HepG2 (cell line): Measurements from ENCODE around the gene PGAP3. TPM values are rescaled to one million over a fixed set of nuclear protein-coding genes. Genes with fewer than 3 reads are reported as not detected.

ENCODE experiments used
- CCDC6 ChIP-seq: sonication (generic); formaldehyde crosslinking; IDR thresholded peaks from 2 replicates; pipeline ENCODE4 v1.8.1; 2022; ENCODE audit warnings: mild to moderate bottlenecking, missing genetic modification reagents, moderate library complexity
- HNF1A ChIP-seq, 2 experiments: sonication (generic) in 1 of 2; formaldehyde crosslinking in 1 of 2; IDR thresholded peaks; 2 replicates each; pipeline versions ENCODE4 v1.4.0 to v1.6.1; 2016 to 2020; ENCODE audit warnings: borderline replicate concordance in 1 of 2, low read depth in 1 of 2, mild to moderate bottlenecking in 1 of 2, missing genetic modification reagents in 1 of 2
- IKZF4 ChIP-seq: sonication (generic); formaldehyde crosslinking; IDR thresholded peaks from 2 replicates; pipeline ENCODE4 v1.5.1; 2020; ENCODE audit warnings: borderline replicate concordance, mild to moderate bottlenecking, low read depth, missing genetic modification reagents; ENCODE audit errors: not compliant biosample characterization
- NR2F1 ChIP-seq, 2 experiments: fragments of 450-650 bp in 1 of 2; formaldehyde crosslinking in 1 of 2; IDR thresholded peaks; 2 replicates each; pipeline versions ENCODE4 v1.5.0 to v1.6.1; 2016 to 2020; ENCODE audit warnings: mild to moderate bottlenecking in 1 of 2, missing compliant biosample characterization in 1 of 2, missing genetic modification reagents in 1 of 2, moderate library complexity in 1 of 2
- PAXIP1 ChIP-seq: sonication (generic); formaldehyde crosslinking; conservative IDR thresholded peaks from 2 replicates; pipeline ENCODE4 v1.4.0; 2020; ENCODE audit warnings: mild to moderate bottlenecking, missing genetic modification reagents, moderate library complexity
- ZFP36L1 ChIP-seq: sonication (generic); formaldehyde crosslinking; IDR thresholded peaks from 2 replicates; pipeline ENCODE4 v1.8.0; 2022; ENCODE audit warnings: mild to moderate bottlenecking, missing genetic modification reagents, moderate library complexity
- ZNF782 ChIP-seq: sonication (generic); formaldehyde crosslinking; IDR thresholded peaks from 2 replicates; pipeline ENCODE4 v1.4.0; 2020; ENCODE audit warnings: missing genetic modification reagents, mild to moderate bottlenecking, borderline replicate concordance
- ZSCAN20 ChIP-seq: sonication (generic); formaldehyde crosslinking; IDR thresholded peaks from 2 replicates; pipeline ENCODE4 v1.4.0; 2020; ENCODE audit warnings: missing genetic modification reagents, mild to moderate bottlenecking, borderline replicate concordance
- polyA plus RNA-seq, 8 experiments: library from polyadenylated mRNA; depleted of rRNA in 3 of 8; stranded (reverse) in 7 of 8; unstranded in 1 of 8; fragments of >200 nt; fragmentation: Illumina TruSeq in 4 of 8; extraction: Trizol in 4 of 8; gene quantifications; 2 replicates each; pipeline versions ENCODE4 v1.2.1 to v1.2.3, GENCODE V29; 2011 to 2016; ENCODE audit warnings: low read depth in 4 of 8, missing spikeins in 1 of 8, mixed read lengths in 1 of 8; ENCODE audit not compliant: insufficient read depth in 1 of 8
- total RNA-seq, 5 experiments: library from RNA; depleted of rRNA; stranded (reverse); fragments of >200 nt; fragmentation: Illumina TruSeq; extraction: Trizol; gene quantifications; 2 replicates each; pipeline ENCODE4 v1.2.3, GENCODE V29; 2016; ENCODE audit warnings: low read depth in 1 of 5
- TF ChIP-seq, protein P1 (sequence below): sonication (generic); formaldehyde crosslinking; IDR thresholded peaks from 2 replicates; pipeline ENCODE4 v1.8.0; 2022; ENCODE audit warnings: missing genetic modification reagents, low read depth, mild to moderate bottlenecking, borderline replicate concordance
- TF ChIP-seq, protein P2 (sequence below): sonication (generic); formaldehyde crosslinking; IDR thresholded peaks from 2 replicates; pipeline ENCODE4 v1.5.0; 2020; ENCODE audit warnings: mild to moderate bottlenecking, missing genetic modification reagents
- TF ChIP-seq, protein P3 (sequence below): sonication (generic); formaldehyde crosslinking; IDR thresholded peaks from 2 replicates; pipeline ENCODE4 v1.4.0; 2020; ENCODE audit warnings: missing genetic modification reagents

Gene PGAP3
- total and polyA plus RNA-seq, 2 of the 13 experiments (the other 11 are each of a cell fraction or from before 2014, with no cell fraction given): 11.9 to 14.6 TPM

GRCh38 chr17:39730095-39730921, 42.5 kb upstream of the PGAP3 start, which contains the start of gene MIEN1 (continued):
- TF ChIP-seq PAXIP1 (CRISPR knock-in tag) (peak; percentile 73), CCDC6 (peak; percentile 60; the same call in 1 of the 2 replicates), ZNF782 (CRISPR knock-in tag) (no peak; the same call in 1 of the 2 replicates), NR2F1 (CRISPR knock-in tag; IDR thresholded peaks at IDR 0.05) (peak; percentile 68 to 93; a peak in 3 of 4 replicates), HNF1A (IDR thresholded peaks at IDR 0.05; ENCODE audit: low read depth) (no peak), HNF1A (CRISPR knock-in tag; IDR thresholded peaks at IDR 0.05; ENCODE audit: borderline replicate concordance) (peak; percentile 88), ZFP36L1 (CRISPR knock-in tag) (no peak), ZSCAN20 (CRISPR knock-in tag) (peak; percentile 83; the same call in 1 of the 2 replicates), IKZF4 (CRISPR knock-in tag) (peak; percentile 95)
- TF ChIP-seq, protein P1, sequence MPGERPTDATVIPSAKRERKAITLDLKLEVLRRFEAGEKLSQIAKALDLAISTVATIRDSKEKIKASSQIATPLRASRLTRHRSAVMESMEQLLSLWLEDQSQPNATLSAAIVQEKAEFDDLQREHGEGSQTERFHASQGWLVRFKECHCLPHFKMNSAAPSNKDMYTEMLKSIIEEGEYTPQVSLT (CRISPR knock-in tag): no peak
- TF ChIP-seq, protein P2, sequence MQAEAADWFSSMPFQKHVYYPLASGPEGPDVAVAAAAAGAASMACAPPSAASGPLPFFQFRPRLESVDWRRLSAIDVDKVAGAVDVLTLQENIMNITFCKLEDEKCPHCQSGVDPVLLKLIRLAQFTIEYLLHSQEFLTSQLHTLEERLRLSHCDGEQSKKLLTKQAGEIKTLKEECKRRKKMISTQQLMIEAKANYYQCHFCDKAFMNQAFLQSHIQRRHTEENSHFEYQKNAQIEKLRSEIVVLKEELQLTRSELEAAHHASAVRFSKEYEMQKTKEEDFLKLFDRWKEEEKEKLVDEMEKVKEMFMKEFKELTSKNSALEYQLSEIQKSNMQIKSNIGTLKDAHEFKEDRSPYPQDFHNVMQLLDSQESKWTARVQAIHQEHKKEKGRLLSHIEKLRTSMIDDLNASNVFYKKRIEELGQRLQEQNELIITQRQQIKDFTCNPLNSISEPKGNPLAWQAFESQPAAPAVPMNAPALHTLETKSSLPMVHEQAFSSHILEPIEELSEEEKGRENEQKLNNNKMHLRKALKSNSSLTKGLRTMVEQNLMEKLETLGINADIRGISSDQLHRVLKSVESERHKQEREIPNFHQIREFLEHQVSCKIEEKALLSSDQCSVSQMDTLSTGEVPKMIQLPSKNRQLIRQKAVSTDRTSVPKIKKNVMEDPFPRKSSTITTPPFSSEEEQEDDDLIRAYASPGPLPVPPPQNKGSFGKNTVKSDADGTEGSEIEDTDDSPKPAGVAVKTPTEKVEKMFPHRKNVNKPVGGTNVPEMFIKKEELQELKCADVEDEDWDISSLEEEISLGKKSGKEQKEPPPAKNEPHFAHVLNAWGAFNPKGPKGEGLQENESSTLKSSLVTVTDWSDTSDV (CRISPR knock-in tag): peak; percentile 95
- TF ChIP-seq, protein P3, sequence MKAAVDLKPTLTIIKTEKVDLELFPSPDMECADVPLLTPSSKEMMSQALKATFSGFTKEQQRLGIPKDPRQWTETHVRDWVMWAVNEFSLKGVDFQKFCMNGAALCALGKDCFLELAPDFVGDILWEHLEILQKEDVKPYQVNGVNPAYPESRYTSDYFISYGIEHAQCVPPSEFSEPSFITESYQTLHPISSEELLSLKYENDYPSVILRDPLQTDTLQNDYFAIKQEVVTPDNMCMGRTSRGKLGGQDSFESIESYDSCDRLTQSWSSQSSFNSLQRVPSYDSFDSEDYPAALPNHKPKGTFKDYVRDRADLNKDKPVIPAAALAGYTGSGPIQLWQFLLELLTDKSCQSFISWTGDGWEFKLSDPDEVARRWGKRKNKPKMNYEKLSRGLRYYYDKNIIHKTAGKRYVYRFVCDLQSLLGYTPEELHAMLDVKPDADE (CRISPR knock-in tag): no peak
